Suppressor macrophage treated with lipopolysaccharide for 4 hours (primary cell): ENCODE measurements around the gene PIN1.
"Not testable (repeated sequence)": the region's sequence is repeated elsewhere in the genome, so short reads cannot be mapped to it uniquely, and the experiment has no call there.

ENCODE experiments used
- DNase-seq: peaks from one replicate; pipeline ENCODE4 v3.0.0-alpha.2; 2020

The PIN1 gene

GRCh38 chr19:9818734-9819595 lies 16.2 kb upstream of the PIN1 start, which contains the start of gene FBXL12:
TSS of gene FBXL12 (minus strand) at chr19:9819079. CDS start at chr19:9818813, 266 bp downstream.
- DNase-seq = peak; percentile 100

- no peak for DNase-seq
These were observed 15.6 kb upstream of the PIN1 start for GRCh38 chr19:9819596-9819909.

- not testable (repeated sequence) for DNase-seq
These were observed 15.1 kb upstream of the PIN1 start for GRCh38 chr19:9820034-9820433.

- DNase-seq = no peak
These were observed 11.3 kb upstream of the PIN1 start for GRCh38 chr19:9823816-9824215.

GRCh38 chr19:9827289-9828238 lies 7.6 kb upstream of the PIN1 start, which contains the start of gene UBL5:
TSS of gene UBL5 (plus strand) at chr19:9827918. CDS start at chr19:9828338, 420 bp downstream.
- peak; percentile 93 for DNase-seq

GRCh38 chr19:9828551-9829063 lies 6.5 kb upstream of the PIN1 start:
- no peak for DNase-seq

GRCh38 chr19:9834307-9834725 lies 802 bp upstream of the PIN1 start:
- no peak for DNase-seq

- DNase-seq = no peak
These were observed 410 bp downstream of the PIN1 start for GRCh38 chr19:9835507-9835949.

- DNase-seq = peak; percentile 8
These were observed 903 bp downstream of the PIN1 start for GRCh38 chr19:9836021-9836420.

GRCh38 chr19:9838324-9838723 lies 3.2 kb downstream of the PIN1 start:
- DNase-seq = no peak

GRCh38 chr19:9839415-9839814 lies 4.3 kb downstream of the PIN1 start:
- no peak for DNase-seq

GRCh38 chr19:9842834-9843625 lies 7.9 kb downstream of the PIN1 start:
- no peak for DNase-seq

- DNase-seq = not testable (repeated sequence)
These were observed 8.6 kb downstream of the PIN1 start for GRCh38 chr19:9843626-9844273.

- peak; percentile 16 for DNase-seq
These were observed 12.1 kb downstream of the PIN1 start for GRCh38 chr19:9847087-9847671.

GRCh38 chr19:9848060-9848459 lies 12.9 kb downstream of the PIN1 start:
- no peak for DNase-seq

GRCh38 chr19:9848762-9849161 lies 13.6 kb downstream of the PIN1 start:
- no peak for DNase-seq

GRCh38 chr19:9849791-9850190 lies 14.7 kb downstream of the PIN1 start:
- no peak for DNase-seq

- no peak for DNase-seq
These were observed 15.3 kb downstream of the PIN1 start for GRCh38 chr19:9850235-9850959.

- DNase-seq = no peak
These were observed 19.2 kb downstream of the PIN1 start for GRCh38 chr19:9854282-9854846.

GRCh38 chr19:9856609-9857008 lies 21.5 kb downstream of the PIN1 start:
- no peak for DNase-seq
